Dedifferentiated amniotic fluid mesenchymal stem cell (primary cell): ENCODE measurements around the gene COL1A2.
A peak's percentile ranks its signal among the peaks of the same experiment; 100 is the strongest.

ENCODE experiments used
- DNase-seq: peaks from one replicate; pipeline ENCODE4 v3.0.0-alpha.2; 2016; ENCODE audit errors: extremely low spot score

COL1A2 gene

DNA sequence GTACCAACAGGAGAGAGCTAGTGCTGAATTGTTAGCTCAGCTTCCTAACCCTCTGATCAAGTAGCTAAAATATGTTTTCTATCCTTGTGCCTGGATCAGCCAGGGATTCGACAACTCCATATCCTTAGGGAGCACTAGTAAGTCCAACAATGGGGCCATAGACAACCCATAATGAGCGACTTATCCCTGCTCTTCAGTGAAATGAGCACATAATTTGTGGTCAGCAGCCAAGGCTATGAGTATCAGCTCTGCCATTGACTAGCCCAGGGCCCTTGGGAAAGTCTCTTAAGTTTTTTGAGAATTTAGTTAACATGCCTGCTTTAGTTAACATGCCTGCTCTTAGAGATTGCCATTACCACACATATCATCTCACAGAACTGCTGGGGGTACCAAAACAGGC lies 39.3 kb downstream of the COL1A2 start:
- DNase-seq: no peak

DNA sequence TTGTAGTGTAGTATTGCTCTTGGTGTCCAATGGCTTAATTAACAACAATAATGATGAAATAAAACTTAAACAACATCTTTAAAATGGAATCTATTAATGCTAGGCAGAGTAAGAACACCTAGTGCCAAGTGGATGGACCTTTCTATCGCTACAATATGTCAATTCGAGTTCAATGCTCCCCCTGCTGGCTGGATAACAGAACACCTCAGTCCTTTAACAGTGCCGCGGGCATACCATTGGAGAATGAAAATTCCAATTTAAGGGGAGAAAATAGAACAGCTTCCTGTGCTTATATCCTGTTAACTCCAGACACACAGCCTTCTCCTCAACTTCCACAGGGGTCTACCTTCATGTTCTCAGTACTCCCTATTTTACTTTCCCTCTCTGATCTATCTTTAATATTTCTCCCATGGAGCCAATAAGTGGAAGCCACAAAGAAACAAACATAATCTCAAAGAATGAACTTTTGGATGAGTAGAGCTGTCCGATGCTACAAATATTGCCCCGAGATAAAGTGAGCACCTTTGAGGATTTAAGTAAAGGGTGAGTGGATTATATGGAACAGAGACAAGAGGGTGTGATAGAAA lies 41.4 kb downstream of the COL1A2 start:
- DNase-seq: peak; percentile 89

- no peak for DNase-seq
Observed at GRCh38 chr7:94436700-94437099, 42.0 kb downstream of the COL1A2 start.

DNA sequence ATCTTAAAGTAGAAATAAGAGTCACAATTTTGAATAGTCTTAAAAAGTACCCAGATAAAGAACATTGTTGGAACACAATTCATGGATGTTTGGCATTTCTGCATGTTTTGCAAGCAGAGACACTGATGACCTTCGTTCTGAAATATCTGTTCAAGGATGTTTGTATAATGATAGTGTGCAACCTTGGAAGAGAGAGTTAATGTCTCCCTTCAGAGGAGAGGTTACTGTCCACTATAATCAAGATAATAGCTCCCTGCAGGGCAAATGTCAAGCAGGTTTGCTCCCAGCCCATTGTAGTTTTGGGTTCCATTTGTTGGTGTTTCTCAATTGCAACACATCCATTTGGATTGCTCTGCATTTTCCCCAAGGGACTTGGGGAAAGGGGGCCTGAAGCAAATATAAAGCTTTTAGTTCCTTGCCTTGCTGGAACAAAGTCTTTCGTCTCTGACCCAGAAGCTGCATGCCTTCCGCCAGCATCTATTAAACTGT lies 45.2 kb downstream of the COL1A2 start:
- no peak for DNase-seq

GRCh38 chr7:94440451-94441039 lies 45.9 kb downstream of the COL1A2 start:
- DNase-seq: no peak

DNA sequence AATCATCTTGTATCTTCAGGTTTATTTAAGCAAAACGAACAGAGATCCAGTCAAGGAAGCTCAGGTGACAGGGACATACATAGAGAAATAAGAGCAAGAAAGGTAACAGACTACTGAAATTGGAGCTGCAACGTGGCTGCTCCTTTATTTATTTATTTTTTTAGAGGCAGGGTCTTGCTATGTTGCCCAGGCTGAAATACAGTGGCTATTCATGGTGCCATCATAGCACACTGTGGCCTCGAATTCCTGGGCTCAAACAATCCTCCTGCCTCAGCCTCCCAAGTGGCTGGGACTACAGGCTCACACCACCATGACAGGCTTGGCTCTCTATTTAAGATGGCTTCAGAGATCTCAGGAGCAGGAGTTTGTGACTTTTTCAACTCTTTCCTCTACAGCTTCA lies 46.4 kb downstream of the COL1A2 start:
- DNase-seq: no peak

DNA sequence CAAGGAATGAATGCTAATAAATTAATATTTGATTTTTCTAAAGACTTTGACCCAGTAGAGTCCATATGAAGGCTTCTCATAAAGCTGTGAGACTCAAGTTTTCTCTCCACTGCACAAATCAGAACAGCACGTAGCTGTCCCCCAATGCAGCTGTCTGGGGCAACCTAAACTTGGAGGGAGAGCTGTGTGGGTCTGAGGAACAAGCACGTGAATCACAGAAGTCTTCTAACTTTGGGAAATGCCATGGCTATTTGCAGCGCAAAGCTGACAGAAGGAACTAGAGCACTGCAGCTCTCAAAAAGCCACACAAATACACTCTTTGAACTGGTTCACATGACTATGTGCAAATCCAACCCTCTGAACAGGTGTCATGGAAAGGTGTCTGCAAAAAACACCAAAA lies 47.9 kb downstream of the COL1A2 start:
- no peak for DNase-seq

DNA sequence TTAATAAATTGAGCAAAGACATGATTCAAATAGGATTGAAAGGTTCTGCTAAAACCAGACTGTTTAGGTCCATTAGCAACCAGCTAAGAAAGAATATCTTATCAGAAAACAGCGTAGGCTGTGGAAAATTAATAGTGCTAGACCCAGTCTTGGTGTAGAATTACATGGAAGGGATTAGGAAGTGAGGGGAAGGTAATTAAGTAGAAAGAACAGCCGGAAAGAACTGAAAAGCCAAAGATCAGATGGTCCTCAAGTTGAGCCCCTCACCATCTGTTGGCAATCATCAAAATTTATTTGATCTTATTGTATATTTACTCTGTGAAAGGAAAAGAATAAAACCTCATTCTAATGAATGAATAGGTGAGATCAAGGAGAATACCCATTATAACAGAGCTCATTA lies 50.1 kb downstream of the COL1A2 start:
- DNase-seq: no peak

DNA sequence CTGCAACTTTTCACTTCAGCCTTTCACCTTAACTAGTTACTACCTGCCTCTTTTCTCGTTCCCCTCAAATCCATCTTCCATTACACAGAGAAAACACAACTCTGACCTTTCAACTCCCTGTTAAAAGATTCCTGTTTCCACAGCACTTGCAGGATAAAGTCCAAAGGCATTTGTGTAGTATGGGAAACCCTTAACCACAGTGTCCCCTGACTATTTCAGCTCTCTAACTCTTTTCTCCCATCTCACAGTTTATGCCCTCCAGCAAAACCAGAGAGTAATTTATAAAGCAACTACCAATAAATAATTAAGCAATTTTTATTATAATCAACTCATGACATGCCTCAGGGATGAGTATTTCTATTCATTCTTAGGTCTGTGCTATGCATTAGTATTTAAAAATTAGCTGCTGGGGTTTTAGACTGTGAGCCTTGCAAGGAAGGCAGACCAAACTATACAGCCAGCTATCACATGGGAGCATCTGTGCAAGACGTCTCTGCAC lies 51.0 kb downstream of the COL1A2 start:
- DNase-seq: no peak

GRCh38 chr7:94446308-94446707 lies 51.6 kb downstream of the COL1A2 start:
- no peak for DNase-seq

DNA sequence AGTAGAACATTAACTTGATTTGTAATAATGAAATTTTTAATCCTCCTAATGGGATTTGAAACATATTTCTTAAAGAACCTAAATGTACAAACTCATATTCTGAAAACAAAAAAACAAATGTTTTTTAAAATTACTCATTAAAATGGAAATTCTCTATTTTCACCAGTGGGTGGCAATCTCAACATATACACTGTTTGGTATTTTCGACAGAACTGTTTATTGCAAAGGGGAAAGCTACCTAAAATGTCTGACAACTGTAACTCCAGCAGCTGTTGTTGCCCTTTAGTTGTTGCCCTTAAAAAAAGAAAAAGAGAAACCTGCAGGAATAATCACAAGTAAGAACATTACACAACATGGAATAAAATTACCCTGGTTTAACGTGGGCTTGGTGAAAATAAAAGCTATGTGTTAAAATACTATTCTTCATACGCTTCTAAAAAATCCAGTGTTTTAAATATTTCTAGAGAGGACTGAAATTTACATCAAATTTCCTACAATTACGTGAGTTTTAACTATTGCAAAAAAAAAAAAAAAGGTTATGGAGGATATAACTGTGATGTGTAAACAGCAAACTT lies 54.5 kb downstream of the COL1A2 start:
- peak; percentile 67 for DNase-seq

DNA sequence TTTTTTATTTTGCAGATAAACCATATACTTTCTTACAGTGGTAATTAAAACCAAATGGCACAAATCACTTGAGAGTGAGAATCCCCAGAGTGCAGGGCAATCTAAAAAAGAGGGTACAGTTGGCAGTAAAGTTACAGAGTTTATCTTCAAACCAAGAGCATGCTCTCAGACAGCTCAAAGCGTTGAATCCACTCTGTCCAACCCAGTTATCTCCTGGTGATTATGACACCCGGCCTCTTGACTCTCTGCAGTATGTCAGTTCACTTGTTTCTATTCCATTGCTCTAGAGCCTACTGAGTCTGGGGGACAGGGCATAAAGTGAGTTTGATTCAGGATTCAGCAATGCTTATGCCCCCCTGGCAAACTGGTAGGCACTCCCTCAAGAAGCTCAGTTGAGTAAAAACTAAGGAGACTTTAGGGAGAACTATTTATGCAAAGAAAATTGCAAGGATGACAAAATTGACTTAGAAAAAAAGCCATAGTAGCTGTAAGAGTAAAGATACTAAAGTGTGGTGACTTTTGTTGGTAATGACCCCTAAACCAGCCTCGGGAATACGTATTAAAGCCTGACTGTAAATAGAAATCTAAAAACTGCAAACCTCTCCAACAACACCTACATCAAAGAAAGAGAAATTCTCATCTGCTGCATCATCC lies 55.5 kb downstream of the COL1A2 start:
- no peak for DNase-seq

DNA sequence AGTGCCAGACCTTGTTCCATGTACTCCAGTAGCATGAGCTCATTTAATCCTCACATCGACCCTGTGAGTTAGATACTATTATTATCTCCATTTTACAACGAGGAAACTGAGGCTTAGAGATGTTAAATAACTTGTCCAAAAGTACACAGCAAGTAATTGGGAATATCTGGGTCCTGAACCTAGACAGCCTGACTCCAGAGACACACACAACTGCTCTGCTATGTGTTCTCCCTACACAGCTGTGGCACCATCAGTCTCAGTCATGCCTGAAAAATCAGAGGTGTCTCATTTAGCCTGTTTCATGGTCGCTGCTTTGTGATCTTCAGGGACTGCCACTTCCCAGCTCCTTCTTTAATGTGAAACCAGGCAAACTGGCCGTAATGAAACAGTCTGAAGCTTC lies 56.5 kb downstream of the COL1A2 start:
- DNase-seq: no peak

DNA sequence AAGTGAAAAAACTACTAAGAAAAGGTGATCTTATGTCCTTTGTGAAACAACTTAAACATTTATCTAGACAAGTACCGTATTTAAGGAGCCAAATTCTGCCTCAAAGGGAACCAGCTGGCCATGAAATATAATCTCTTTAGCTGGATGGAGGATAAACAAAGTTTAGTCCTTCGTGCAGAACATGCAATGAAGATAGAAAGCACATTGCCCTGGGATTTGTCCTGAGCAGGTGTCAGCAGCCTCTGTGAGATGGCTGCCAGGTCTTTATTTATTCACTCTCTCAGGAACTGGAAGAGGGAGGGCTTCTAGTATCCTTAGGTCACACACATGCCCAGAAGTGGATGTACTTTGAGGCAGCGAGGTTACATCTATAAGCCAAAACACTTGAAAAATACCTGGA lies 57.5 kb downstream of the COL1A2 start:
- no peak for DNase-seq

- no peak for DNase-seq
Observed at GRCh38 chr7:94453898-94454297, 59.2 kb downstream of the COL1A2 start.

- DNase-seq: no peak
Observed at GRCh38 chr7:94458041-94458440, 63.3 kb downstream of the COL1A2 start.

DNA sequence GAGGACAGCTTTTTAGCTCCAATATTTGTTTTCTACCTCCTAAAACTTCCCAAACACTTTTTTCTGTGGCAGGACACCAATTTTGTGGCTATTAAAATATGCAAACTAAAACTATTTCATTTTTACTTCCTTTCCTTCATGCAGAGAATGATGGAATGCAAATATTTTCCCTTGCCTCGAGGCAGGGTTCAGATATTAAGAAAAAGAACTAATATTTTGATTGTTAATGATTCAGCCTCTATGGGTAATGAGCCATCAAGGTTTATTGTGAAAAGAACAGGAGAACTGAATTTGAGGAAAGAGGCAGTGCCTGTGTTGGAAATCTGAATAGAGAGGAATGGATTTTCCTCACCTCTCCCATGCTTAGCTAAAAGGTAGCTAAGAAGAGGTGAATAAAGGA lies 71.8 kb downstream of the COL1A2 start:
- DNase-seq: no peak

GRCh38 chr7:94471604-94472003 lies 76.9 kb downstream of the COL1A2 start:
- DNase-seq: no peak

DNA sequence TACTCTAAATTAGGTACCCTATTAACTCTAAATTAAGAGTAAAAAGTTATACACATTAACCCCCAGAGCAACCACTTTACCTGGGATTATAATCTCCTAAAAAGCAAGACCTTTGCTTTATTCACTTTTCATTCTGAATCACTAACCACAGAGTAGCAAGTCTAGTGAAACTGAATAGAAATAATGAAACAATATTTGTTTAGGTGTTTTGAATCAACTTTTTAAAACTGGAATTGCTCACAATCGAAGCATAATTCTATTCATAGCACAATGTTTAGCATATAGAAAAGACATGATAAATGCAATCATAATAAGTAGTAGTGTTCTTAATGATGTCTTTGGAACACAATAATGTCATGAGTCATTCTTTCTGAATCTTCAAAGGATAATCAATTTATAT lies 77.9 kb downstream of the COL1A2 start:
- no peak for DNase-seq

GRCh38 chr7:94476251-94476840 lies 81.7 kb downstream of the COL1A2 start:
- DNase-seq: no peak

DNA sequence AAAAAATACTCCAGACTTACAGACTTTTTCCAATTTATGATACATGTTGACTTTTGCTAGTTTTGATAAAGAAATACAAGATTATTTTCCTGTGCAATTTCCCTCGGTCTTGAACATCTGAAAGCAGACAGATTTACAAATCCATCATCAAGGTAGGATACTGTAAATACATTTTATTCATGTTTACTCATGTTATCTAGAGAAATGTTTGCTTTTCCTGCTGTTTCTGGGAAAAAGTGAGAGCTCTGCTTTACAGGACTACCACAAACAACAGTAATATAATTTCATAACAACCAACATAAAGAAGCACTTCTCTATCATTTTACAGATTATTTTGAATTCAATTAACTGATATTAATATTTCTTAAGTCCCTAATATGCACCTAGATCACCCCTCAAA lies 83.2 kb downstream of the COL1A2 start:
- DNase-seq: no peak

DNA sequence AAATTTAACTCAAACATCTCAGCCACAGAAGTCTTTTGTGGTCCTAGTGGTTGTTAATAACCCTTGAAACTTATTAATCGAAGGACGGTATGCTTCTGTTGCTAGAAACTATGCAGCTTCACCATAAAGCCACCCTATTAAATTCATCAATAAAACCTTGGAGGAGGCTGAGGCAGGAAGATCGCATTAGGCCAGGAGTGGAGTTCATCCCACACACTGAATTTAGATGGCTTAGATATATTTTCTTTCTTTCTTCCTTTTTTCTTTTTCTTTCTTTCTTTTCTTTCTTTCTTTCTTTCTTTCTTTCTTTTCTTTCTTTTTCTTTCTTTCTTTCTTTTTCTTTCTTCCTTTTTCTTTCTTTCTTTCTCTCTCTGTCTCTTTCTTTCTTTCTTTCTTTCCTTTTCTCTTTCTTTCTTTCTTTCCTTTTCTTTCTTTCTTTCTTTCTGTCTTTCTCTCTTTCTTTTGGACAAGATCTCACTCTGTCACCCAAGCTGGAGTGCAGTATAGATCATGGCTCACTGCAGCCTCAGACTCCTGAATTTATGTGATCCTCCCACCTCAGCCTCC lies 84.0 kb downstream of the COL1A2 start:
- no peak for DNase-seq
